Neural crest cell (in vitro differentiated cells): Measurements from ENCODE around the gene DSN1. TPM values are rescaled to one million over a fixed set of nuclear protein-coding genes. Genes with fewer than 3 reads are reported as not detected.

ENCODE experiments used
- DNase-seq: peaks from one replicate; pipeline ENCODE4 v3.0.0; 2021; ENCODE audit warnings: low read depth, mixed read lengths, low spot score
- H3K27ac Mint-ChIP-seq: one replicate; pipeline ENCODE4 v1.8.0; 2021; ENCODE audit warnings: mild to moderate bottlenecking, mixed read lengths; ENCODE audit not compliant: unreplicated experiment
- H3K27me3 Mint-ChIP-seq: 2 replicates; pipeline ENCODE4 v1.8.0; 2021; ENCODE audit warnings: low read depth, mild to moderate bottlenecking, mixed read lengths
- H3K36me3 Mint-ChIP-seq: 2 replicates; pipeline ENCODE4 v1.8.0; 2021; ENCODE audit warnings: low read depth, mild to moderate bottlenecking, mixed read lengths
- H3K4me1 Mint-ChIP-seq: 2 replicates; pipeline ENCODE4 v1.8.0; 2021; ENCODE audit warnings: mixed read lengths
- H3K4me3 Mint-ChIP-seq: one replicate; pipeline ENCODE4 v1.8.0; 2021; ENCODE audit warnings: mild to moderate bottlenecking, mixed read lengths
- H3K9me3 Mint-ChIP-seq: 2 replicates; pipeline ENCODE4 v1.8.0; 2021; ENCODE audit warnings: mixed read lengths
- CTCF ChIP-seq: fragments of 200-600 bp; sonication (generic); conservative IDR thresholded peaks from 2 replicates; pipeline ENCODE4 v1.5.0; 2021; ENCODE audit warnings: antibody characterized with exemption, mild to moderate bottlenecking
- total RNA-seq: library from RNA; stranded (reverse); gene quantifications from 2 replicates; pipeline ENCODE4 v1.2.1, GENCODE V29; 2021

Gene DSN1
- total RNA-seq, 1 donor from 2014 or later = 30.6 TPM

DNA sequence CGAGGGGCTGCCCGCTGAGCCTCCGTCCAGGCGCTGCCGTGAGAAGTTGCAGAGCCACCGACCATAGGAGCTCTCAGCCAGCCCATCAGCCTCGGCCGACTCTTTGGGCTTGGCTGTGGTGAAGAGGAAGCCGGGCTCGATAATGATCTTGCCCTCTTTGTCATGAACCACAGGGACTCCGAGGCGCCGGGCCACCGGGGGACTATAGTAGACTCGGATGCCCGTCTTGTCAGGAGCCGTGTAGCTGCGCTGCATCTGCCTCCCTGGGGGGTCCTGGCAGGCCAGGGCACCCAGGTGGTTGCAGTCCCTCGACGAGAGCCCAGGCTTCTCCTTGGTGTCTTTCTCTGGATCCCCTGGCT, 20.5 kb upstream of the DSN1 start:
- H3K27ac Mint-ChIP-seq = no peak overlapping the region
- TF ChIP-seq CTCF = no peak
- H3K36me3 Mint-ChIP-seq = peaks cover 15% of the 10 kb centered on the region
- no peaks in the 10 kb centered on the region for H3K9me3 Mint-ChIP-seq
- no peaks in the 10 kb centered on the region for H3K27me3 Mint-ChIP-seq
- no peaks in the 10 kb centered on the region for H3K4me1 Mint-ChIP-seq
- no peak for DNase-seq
- H3K4me3 Mint-ChIP-seq = no peak overlapping the region

DNA sequence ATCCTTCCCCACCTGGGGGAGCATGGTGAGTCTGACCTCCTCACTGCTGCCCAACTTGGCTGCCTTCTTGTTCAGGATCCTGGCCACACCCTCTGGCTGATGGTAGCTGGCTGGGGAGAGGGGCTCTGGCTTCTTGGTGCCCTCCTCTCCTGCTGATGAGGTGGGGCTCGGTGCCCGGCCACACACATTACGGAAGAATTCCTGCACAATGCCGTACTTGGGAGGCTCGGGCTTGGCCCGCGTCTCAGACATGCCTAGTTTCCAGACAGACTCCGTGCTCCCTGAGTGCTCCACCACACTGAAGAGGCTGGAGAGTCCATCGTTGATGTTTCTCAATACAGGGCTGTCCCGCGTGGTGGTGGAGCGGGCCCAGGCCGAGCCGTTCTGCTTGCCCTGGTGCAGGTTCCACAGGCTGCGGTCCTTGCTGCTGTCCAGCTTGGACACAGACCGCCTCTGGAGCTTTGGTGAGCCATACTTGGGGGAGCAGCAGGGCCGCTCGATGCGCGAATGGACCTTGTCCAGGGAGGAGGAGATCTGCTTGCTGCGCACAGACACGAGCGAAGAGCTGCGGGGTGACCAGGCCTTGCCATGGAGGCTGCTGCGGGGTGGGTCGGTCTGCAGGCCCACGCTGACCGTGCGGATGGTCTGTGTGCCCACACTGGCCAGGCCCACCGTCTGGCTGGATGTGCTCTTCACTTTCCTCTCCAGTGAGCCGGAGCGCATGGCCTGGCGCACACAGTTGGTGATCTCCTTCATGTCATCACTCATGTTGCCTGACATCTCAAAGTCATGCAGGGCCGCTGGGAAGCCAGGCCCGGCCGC, 19.9 kb upstream of the DSN1 start:
- no peak for DNase-seq
- Mint-ChIP-seq H3K4me1 (no peaks in the 10 kb centered on the region), H3K36me3 (peaks cover 15% of the 10 kb centered on the region), H3K9me3 (no peaks in the 10 kb centered on the region), H3K27me3 (no peaks in the 10 kb centered on the region), H3K27ac (no peak overlapping the region), H3K4me3 (no peak overlapping the region)
- no peak for TF ChIP-seq CTCF

GRCh38 chr20:36792422-36792821, 18.9 kb upstream of the DSN1 start:
- TF ChIP-seq CTCF = peak; percentile 56
- peaks cover 15% of the 10 kb centered on the region for H3K36me3 Mint-ChIP-seq
- no peak overlapping the region for H3K27ac Mint-ChIP-seq
- no peaks in the 10 kb centered on the region for H3K27me3 Mint-ChIP-seq
- H3K4me3 Mint-ChIP-seq = no peak overlapping the region
- no peaks in the 10 kb centered on the region for H3K4me1 Mint-ChIP-seq
- no peaks in the 10 kb centered on the region for H3K9me3 Mint-ChIP-seq
- DNase-seq = no peak

- Mint-ChIP-seq H3K4me3 (no peak overlapping the region), H3K4me1 (no peaks in the 10 kb centered on the region), H3K36me3 (peaks cover 15% of the 10 kb centered on the region)
Observed at GRCh38 chr20:36791862-36792261, 18.3 kb upstream of the DSN1 start.

DNA sequence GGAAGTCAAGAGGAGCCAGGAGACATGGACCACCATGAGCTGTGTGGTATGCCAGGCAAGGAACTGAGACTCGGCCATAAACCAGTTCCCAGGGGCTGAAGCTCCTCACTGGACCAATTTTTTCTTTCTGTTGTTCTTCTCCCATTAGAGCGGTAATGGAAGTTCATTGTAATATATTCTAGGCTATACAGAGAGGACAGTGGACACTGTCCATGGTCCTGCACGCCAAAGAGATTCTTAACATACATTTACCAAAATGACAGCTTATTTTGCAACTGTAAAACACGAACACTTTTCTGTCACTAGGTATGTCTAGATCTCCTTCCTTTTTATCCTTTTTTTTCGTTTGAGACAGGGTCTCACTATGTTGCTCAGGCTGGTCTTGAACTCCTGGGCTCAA, 13.1 kb upstream of the DSN1 start:
- no peak for DNase-seq
- H3K4me1 Mint-ChIP-seq = no peaks in the 10 kb centered on the region
- no peak overlapping the region for H3K27ac Mint-ChIP-seq

More at GRCh38 chr20:36791862-36792261, 18.3 kb upstream of the DSN1 start:
- no peak for DNase-seq
- H3K27ac Mint-ChIP-seq = no peak overlapping the region
- no peak for TF ChIP-seq CTCF
- H3K9me3 Mint-ChIP-seq = no peaks in the 10 kb centered on the region
- H3K27me3 Mint-ChIP-seq = no peaks in the 10 kb centered on the region

More for the DNA sequence above, 13.1 kb upstream of the DSN1 start:
- Mint-ChIP-seq H3K9me3 (no peaks in the 10 kb centered on the region), H3K27me3 (no peaks in the 10 kb centered on the region), H3K36me3 (peaks cover 23% of the 10 kb centered on the region), H3K4me3 (no peak overlapping the region)
- no peak for TF ChIP-seq CTCF
